SK-N-SH treated with all-trans-retinoic acid at 6 μM for 48 hours (cell line): Measurements from ENCODE around the gene SLC1A5.

Experiments
- ATAC-seq: fragments of 200-7000 bp; cut with Tn5 transposase; 3 replicates; pipeline ENCODE4 v1.9.1; 2020; ENCODE audit warnings: mild to moderate bottlenecking, moderate library complexity
- ARNTL ChIP-seq: fragments of 450-650 bp; formaldehyde crosslinking; IDR thresholded peaks from 2 replicates; pipeline ENCODE4 v1.5.0; 2020; ENCODE audit warnings: low read depth, mild to moderate bottlenecking, moderate library complexity, borderline replicate concordance
- CSDC2 ChIP-seq: fragments of 250-450 bp; sonication (Bioruptor Pico); IDR thresholded peaks from 2 replicates; pipeline ENCODE4 v1.5.0; 2020; ENCODE audit warnings: mild to moderate bottlenecking, moderate library complexity
- ESRRG ChIP-seq: fragments of 250-450 bp; sonication (Bioruptor Pico); IDR thresholded peaks from 2 replicates; pipeline ENCODE4 v1.6.1; 2021; ENCODE audit warnings: mild to moderate bottlenecking
- RARB ChIP-seq: fragments of 250-450 bp; sonication (Bioruptor Pico); IDR thresholded peaks from 2 replicates; pipeline ENCODE4 v1.8.0; 2021; ENCODE audit warnings: mild to moderate bottlenecking, moderate library complexity
- ZC3H10 ChIP-seq: fragments of 250-450 bp; sonication (Bioruptor Pico); IDR thresholded peaks from 2 replicates; pipeline ENCODE4 v1.5.1; 2021; ENCODE audit warnings: mild to moderate bottlenecking, moderate library complexity
- ZFP3 ChIP-seq: fragments of 250-450 bp; sonication (Bioruptor Pico); IDR thresholded peaks from 2 replicates; pipeline ENCODE4 v1.5.0; 2020; ENCODE audit warnings: mild to moderate bottlenecking, moderate library complexity
- ZFP30 ChIP-seq: fragments of 450-650 bp; formaldehyde crosslinking; IDR thresholded peaks from 2 replicates; pipeline ENCODE4 v1.5.0; 2022; ENCODE audit warnings: mild to moderate bottlenecking, moderate library complexity
- ZNF565 ChIP-seq: fragments of 450-650 bp; formaldehyde crosslinking; conservative IDR thresholded peaks from 2 replicates; pipeline ENCODE4 v1.5.0; 2020; ENCODE audit warnings: low read depth, mild to moderate bottlenecking, moderate library complexity
- ZNF70 ChIP-seq: fragments of 450-650 bp; formaldehyde crosslinking; IDR thresholded peaks from 2 replicates; pipeline ENCODE4 v1.5.0; 2020; ENCODE audit warnings: mild to moderate bottlenecking, moderate library complexity
- ZNF8 ChIP-seq: fragments of 450-650 bp; formaldehyde crosslinking; IDR thresholded peaks from 2 replicates; pipeline ENCODE4 v1.5.0; 2020; ENCODE audit warnings: mild to moderate bottlenecking, moderate library complexity
- TF ChIP-seq, protein P1 (sequence below): fragments of 250-450 bp; sonication (Bioruptor Pico); IDR thresholded peaks from 2 replicates; pipeline ENCODE4 v1.5.0; 2020; ENCODE audit warnings: mild to moderate bottlenecking, moderate library complexity
- TF ChIP-seq, protein P2 (sequence below): fragments of 250-450 bp; sonication (Bioruptor Pico); IDR thresholded peaks from 2 replicates; pipeline ENCODE4 v1.8.0; 2021; ENCODE audit warnings: low read depth, mild to moderate bottlenecking, moderate library complexity, borderline replicate concordance
- TF ChIP-seq, protein P3 (sequence below): fragments of 250-450 bp; sonication (Bioruptor Pico); IDR thresholded peaks from 2 replicates; pipeline ENCODE4 v1.8.0; 2020; ENCODE audit warnings: mild to moderate bottlenecking, moderate library complexity, borderline replicate concordance

The SLC1A5 gene

DNA sequence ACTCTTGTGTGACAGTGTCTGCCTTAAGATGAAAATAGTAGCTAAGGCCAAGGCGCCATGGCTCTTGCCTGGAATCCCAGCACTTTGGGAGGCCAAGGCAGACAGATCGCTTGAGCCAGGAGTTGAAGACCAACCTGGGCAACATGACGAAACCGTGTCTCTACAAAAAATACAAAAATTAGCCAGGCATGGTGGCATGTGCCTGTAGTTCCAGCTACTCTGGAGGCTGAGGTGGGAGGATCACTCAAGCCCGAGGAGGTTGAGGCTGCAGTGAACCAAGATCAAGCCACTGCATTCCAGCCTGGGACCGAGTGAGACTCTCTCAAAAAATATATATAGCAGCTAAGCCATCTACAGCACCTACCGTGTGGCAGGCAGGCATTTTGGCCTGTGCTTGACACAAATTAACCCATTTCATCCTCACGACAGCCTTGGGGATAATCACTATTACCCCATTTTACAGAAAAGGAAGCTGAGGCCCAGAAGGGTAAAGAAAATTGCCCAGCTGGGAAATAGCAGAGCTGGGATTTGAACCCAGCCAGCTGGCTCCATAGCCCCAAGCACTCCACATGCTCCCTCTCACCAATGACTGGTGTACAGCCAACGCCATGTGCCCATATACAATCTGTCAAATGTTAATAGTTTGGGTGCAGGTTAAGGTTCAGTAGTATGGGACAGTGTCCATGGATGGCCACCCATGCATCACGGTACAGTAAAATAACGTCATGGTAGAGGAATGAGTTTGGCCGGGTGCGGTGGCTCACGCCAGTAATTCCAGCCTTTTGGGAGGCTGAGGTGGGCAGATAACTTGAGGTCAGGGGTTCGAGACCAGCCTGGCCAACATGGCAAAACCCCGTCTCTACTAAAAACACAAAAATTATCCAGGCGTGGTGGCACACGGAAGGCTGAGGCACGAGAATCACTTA is 3.1 kb downstream of the SLC1A5 start (continued):
- TF ChIP-seq, protein P1, sequence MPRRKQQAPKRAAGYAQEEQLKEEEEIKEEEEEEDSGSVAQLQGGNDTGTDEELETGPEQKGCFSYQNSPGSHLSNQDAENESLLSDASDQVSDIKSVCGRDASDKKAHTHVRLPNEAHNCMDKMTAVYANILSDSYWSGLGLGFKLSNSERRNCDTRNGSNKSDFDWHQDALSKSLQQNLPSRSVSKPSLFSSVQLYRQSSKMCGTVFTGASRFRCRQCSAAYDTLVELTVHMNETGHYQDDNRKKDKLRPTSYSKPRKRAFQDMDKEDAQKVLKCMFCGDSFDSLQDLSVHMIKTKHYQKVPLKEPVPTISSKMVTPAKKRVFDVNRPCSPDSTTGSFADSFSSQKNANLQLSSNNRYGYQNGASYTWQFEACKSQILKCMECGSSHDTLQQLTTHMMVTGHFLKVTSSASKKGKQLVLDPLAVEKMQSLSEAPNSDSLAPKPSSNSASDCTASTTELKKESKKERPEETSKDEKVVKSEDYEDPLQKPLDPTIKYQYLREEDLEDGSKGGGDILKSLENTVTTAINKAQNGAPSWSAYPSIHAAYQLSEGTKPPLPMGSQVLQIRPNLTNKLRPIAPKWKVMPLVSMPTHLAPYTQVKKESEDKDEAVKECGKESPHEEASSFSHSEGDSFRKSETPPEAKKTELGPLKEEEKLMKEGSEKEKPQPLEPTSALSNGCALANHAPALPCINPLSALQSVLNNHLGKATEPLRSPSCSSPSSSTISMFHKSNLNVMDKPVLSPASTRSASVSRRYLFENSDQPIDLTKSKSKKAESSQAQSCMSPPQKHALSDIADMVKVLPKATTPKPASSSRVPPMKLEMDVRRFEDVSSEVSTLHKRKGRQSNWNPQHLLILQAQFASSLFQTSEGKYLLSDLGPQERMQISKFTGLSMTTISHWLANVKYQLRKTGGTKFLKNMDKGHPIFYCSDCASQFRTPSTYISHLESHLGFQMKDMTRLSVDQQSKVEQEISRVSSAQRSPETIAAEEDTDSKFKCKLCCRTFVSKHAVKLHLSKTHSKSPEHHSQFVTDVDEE (CRISPR knock-in tag), result no peak

DNA sequence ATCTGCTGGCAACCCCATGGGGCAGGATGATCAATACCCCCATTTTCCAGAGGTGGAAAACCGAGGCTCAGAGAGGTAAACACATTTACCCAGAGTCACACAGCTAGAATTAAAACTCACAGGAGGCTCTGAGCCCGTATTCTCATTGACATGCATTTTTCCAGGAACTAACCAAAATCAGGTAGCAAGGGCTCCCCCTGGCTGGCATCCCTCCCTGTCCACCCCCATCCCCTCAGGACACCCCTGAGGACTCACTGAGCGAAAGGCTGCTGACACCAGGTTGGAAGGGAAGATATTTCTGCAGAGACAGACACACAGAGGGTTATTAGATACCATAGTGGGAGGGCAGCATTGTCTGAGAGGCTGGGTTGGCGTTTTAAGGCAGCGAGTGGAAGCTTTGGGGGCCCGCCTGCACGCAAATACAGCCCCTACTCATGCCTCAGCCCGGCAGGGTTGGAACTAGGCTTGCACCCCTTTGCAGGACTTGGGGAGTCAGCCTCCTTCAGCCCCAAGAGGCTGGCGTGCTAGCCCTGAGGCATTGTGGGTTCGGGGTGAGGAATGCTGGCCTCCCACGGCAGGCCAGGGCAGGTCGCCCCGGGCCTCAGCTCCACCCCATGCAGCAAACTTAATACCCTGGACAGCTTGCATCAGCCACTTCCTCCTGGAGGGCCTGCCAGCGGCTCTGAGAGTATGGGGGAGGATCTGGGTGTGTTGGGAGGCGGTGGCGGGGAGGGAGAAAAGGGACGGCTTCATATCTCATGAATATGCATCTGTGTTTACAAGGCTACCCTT is 3.9 kb downstream of the SLC1A5 start:
- TF ChIP-seq ZFP30 (no peak), ZNF70 (CRISPR knock-in tag) (no peak), ZNF8 (CRISPR knock-in tag) (no peak)
- TF ChIP-seq, protein P2, sequence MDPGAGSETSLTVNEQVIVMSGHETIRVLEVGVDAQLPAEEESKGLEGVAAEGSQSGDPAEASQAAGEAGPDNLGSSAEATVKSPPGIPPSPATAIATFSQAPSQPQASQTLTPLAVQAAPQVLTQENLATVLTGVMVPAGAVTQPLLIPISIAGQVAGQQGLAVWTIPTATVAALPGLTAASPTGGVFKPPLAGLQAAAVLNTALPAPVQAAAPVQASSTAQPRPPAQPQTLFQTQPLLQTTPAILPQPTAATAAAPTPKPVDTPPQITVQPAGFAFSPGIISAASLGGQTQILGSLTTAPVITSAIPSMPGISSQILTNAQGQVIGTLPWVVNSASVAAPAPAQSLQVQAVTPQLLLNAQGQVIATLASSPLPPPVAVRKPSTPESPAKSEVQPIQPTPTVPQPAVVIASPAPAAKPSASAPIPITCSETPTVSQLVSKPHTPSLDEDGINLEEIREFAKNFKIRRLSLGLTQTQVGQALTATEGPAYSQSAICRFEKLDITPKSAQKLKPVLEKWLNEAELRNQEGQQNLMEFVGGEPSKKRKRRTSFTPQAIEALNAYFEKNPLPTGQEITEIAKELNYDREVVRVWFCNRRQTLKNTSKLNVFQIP (CRISPR knock-in tag), result no peak
- TF ChIP-seq, protein P3, sequence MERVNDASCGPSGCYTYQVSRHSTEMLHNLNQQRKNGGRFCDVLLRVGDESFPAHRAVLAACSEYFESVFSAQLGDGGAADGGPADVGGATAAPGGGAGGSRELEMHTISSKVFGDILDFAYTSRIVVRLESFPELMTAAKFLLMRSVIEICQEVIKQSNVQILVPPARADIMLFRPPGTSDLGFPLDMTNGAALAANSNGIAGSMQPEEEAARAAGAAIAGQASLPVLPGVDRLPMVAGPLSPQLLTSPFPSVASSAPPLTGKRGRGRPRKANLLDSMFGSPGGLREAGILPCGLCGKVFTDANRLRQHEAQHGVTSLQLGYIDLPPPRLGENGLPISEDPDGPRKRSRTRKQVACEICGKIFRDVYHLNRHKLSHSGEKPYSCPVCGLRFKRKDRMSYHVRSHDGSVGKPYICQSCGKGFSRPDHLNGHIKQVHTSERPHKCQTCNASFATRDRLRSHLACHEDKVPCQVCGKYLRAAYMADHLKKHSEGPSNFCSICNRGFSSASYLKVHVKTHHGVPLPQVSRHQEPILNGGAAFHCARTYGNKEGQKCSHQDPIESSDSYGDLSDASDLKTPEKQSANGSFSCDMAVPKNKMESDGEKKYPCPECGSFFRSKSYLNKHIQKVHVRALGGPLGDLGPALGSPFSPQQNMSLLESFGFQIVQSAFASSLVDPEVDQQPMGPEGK (CRISPR knock-in tag), result no peak
- ATAC-seq, result peak; percentile 33

DNA sequence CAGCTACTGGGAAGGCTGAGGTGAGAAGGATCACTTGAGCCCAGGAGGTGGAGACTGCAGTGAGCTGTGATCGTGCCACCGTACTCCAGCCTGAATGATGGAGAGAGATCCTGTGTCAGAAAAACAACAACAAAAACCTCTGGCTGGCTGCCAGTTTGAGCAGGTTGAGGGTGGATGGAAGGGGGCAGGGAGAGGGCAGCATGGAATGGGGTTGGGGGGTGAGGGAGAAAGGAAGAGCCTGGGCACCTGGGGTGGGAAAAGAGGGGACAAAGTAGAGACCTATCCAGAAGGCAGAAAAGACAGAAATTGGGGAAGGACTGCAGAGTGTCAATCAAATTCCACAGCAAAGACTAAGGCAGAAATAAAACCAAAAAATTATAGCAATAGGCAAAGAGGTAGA is 4.7 kb downstream of the SLC1A5 start:
- TF ChIP-seq ESRRG (no peak), ZNF70 (CRISPR knock-in tag) (no peak), ZNF565 (CRISPR knock-in tag) (no peak), CSDC2 (CRISPR knock-in tag) (no peak), ZFP30 (no peak), ARNTL (no peak)
- TF ChIP-seq, protein P1 (CRISPR knock-in tag), result no peak
- TF ChIP-seq, protein P2 (CRISPR knock-in tag), result no peak
- no peak for ATAC-seq

DNA sequence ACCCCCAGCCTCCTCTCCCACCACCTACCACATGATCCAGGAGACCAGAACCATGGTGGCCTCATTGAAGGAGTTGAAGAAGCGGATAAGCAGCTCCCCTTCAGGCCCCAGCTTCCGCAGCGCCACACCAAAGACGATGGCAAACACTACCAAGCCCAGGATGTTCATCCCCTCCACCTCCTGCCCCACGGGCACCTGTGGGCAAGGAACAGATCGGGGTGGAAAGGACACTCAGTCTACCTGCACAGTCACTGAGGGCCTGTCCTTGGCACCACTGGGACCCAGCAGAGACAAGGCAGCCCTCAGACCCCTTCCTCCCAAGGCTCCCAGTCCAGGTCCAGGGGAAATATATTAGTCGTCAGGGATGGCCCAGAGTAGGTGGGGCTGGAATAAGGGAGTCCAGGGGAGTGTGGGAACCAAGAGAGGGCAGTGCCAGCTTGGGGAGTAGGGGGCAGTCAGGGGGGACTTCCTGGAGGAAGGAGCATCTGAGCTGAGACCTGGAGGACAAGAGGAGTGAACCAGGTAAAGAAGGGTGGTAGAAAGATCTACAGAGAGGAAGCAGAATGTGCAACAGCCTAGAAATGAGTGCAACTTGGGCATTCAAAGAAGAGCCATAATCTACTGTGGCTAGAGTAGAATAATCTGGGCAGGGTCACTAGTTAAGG is 5.9 kb downstream of the SLC1A5 start:
- no peak for ATAC-seq
- TF ChIP-seq ZNF8 (CRISPR knock-in tag) (no peak), ZC3H10 (CRISPR knock-in tag) (no peak), RARB (CRISPR knock-in tag) (no peak), ZFP3 (CRISPR knock-in tag) (no peak)
- TF ChIP-seq, protein P2 (CRISPR knock-in tag), result no peak
- TF ChIP-seq, protein P1 (CRISPR knock-in tag), result no peak
